Psoas muscle (tissue), 8 donors: ENCODE data around the gene DPEP2. TPM values are rescaled to one million over a fixed set of nuclear protein-coding genes. Genes with fewer than 3 reads are reported as not detected.

Experiments
- ATAC-seq, 4 donors: fragments of 200-7000 bp; cut with Tn5 transposase; one replicate each; pipeline ENCODE4 v1.9.1; 2020; ENCODE audit warnings: moderate library complexity in 3 of 4, mild to moderate bottlenecking in 2 of 4
- DNase-seq, 2 donors: peaks; one replicate each; pipeline ENCODE4 v3.0.0-alpha.2; 2020
- H3K27ac ChIP-seq: fragments of 200-600 bp; one replicate; pipeline ENCODE4 v1.8.0; 2022
- H3K27me3 ChIP-seq, 3 donors: fragments of 200-600 bp in 1 of 3; one replicate each; pipeline versions ENCODE4 v1.6.1 to v1.8.0; 2013 to 2022; ENCODE audit warnings: low read length in 2 of 3, mild to moderate bottlenecking in 2 of 3, moderate library complexity in 1 of 3; ENCODE audit not compliant: insufficient read depth in 3 of 3
- H3K36me3 ChIP-seq, 2 donors: fragments of 200-600 bp in 1 of 2; one replicate each; pipeline versions ENCODE4 v1.6.1 to v1.8.0; 2013 to 2022; ENCODE audit warnings: low read depth in 1 of 2, mild to moderate bottlenecking in 1 of 2, moderate library complexity in 1 of 2; ENCODE audit not compliant: insufficient read depth in 1 of 2
- H3K4me1 ChIP-seq: fragments of 200-600 bp; one replicate; pipeline ENCODE4 v1.8.0; 2022
- H3K4me3 ChIP-seq: fragments of 200-600 bp; one replicate; pipeline ENCODE4 v1.8.0; 2022; ENCODE audit warnings: mild to moderate bottlenecking
- H3K9me3 ChIP-seq: fragments of 200-600 bp; one replicate; pipeline ENCODE4 v1.8.0; 2022
- WGBS, 3 donors: extraction: QIAGEN DNeasy Blood & Tissue Kit; methylation state at CpG; one replicate each; pipeline versions ENCODE4 v1.1.6 to v1.1.7; 2013; 5-methylcytosine and 5-hydroxymethylcytosine counted together
- intact Hi-C, 2 donors: fragments of 100-400 bp; cut with DNase I; formaldehyde crosslinking; loops; one replicate each; pipeline versions ENCODE4 v1.11.0 to v1.14.2; 2022
- polyA plus RNA-seq, 3 donors: library from polyadenylated mRNA; stranded (reverse); fragments of 200-250 nt; gene quantifications; one replicate each; pipeline ENCODE4 v1.2.3, GENCODE V29; 2013
- total RNA-seq, 4 donors: library from RNA; stranded (reverse); fragmentation: NEBNext Ultra II Directional in 2 of 4; extraction: Animal tissue kit (Norgen Biotek cat#: 25700) in 2 of 4; gene quantifications; one replicate each; pipeline versions ENCODE4 v1.2.1 to v1.2.4, GENCODE V29; 2021 to 2023
- TF ChIP-seq, protein P1 (sequence below): fragments of 200-600 bp; IDR thresholded peaks from one replicate; pipeline ENCODE4 v1.8.0; 2022; ENCODE audit warnings: antibody characterized with exemption
- donor health status: healthy with polysubstance abuse.
- donor health status: DM: no; HTN: no; CAD: no; lungs with moderate emphysema.
- donor health status: Bipolar disorder and iron deficiency.
- donor health status: healthy.
- donor health status: DM: yes; HTN: yes; CAD: no.
- donor health status: DM: no; HTN: no; CAD: no.
- donor health status: DM: no; HTN: no; CAD: no.
- donor health status: DM: yes; HTN: yes; CAD: no.

The DPEP2 gene
- total and polyA plus RNA-seq, 7 donors, result 0.23 to 1.1 (median 0.28) TPM; not detected in 1

DNA sequence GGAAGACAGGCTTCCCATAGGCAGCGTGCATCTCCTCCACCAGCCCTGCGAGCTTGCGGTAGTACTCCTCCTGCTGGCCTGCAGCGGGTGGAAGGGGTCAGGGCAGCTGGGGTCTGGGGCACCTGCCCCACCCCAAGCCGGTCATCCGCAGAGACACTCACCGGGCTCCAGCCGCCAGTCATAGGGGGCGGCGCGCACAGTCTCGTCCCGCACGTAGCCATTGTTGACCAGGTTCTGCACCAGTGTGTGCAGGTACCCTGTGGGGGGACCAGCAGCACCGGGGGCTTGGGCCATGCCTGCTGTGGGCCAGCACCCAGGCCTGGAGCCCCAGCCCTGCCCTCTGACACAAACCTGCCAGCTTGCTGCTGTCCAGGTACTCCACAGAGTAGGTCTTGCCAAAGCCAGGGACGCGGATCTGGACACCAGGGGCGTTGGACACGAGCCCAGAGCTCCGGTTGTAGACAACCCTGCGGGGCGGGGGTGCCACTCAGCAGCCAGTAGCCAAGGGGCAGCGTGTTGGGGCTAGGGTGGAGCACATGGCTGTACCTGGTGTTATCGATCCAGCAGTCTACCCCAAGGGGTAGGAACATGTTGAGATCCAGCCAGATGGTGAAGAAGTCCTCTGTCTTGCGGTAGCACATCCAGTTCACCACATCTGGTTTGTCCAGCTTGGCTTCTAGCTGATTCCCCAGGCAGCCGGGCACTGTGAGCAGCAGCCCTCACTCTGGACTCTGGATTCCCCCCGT is 56.6 kb downstream of the DPEP2 start:
- Histone ChIP-seq H3K9me3 (no peaks in the 10 kb centered on the region), H3K27ac (no peak overlapping the region), H3K36me3 (peaks cover 9 to 84% of the 10 kb centered on the region in 2 donors), H3K27me3 (no peaks in the 10 kb centered on the region), H3K4me1 (peaks cover 9% of the 10 kb centered on the region), H3K4me3 (no peak overlapping the region)
- WGBS, 3 donors, result 75 to 83% (median 76%) methylated on average over 27 of the region's 27 CpGs
- DNase-seq, result peak in 1 of 2 donors; percentile 23
- intact Hi-C loops, result no loop called here
- TF ChIP-seq, protein P1, sequence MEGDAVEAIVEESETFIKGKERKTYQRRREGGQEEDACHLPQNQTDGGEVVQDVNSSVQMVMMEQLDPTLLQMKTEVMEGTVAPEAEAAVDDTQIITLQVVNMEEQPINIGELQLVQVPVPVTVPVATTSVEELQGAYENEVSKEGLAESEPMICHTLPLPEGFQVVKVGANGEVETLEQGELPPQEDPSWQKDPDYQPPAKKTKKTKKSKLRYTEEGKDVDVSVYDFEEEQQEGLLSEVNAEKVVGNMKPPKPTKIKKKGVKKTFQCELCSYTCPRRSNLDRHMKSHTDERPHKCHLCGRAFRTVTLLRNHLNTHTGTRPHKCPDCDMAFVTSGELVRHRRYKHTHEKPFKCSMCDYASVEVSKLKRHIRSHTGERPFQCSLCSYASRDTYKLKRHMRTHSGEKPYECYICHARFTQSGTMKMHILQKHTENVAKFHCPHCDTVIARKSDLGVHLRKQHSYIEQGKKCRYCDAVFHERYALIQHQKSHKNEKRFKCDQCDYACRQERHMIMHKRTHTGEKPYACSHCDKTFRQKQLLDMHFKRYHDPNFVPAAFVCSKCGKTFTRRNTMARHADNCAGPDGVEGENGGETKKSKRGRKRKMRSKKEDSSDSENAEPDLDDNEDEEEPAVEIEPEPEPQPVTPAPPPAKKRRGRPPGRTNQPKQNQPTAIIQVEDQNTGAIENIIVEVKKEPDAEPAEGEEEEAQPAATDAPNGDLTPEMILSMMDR, result no peak
- peak in 2 of 4 donors; percentile 1 for ATAC-seq

DNA sequence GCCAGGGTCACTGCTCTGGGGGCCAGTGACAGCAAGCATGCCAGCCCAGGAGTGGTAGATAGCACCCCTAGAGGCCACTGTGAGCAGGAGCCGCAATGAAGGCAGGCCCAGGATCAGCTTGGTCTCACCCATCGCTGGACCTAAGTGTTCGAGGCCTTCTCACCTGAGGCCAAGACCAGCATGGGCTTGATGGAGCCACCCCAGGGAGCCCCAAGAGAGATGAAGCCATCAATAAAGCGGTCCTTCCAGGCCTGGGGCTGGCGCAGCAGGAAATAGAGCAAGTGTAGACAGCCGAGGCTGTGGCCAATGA is 57.1 kb downstream of the DPEP2 start:
- no peak overlapping the region for H3K27ac ChIP-seq
- ATAC-seq, result peak; percentile 29 to 63 (median 47)
- DNase-seq, result peak in 1 of 2 donors; percentile 27
- no peaks in the 10 kb centered on the region for H3K27me3 ChIP-seq
- peaks cover 14% of the 10 kb centered on the region for H3K4me1 ChIP-seq
- intact Hi-C loops, result no loop called here
- TF ChIP-seq, protein P1, result peak; percentile 53
- WGBS, 3 donors, result 72 to 84% (median 81%) methylated on average over 6 of the region's 6 CpGs
- peaks cover 6 to 79% of the 10 kb centered on the region in 2 donors for H3K36me3 ChIP-seq
- no peak overlapping the region for H3K4me3 ChIP-seq
- H3K9me3 ChIP-seq, result no peaks in the 10 kb centered on the region

DNA sequence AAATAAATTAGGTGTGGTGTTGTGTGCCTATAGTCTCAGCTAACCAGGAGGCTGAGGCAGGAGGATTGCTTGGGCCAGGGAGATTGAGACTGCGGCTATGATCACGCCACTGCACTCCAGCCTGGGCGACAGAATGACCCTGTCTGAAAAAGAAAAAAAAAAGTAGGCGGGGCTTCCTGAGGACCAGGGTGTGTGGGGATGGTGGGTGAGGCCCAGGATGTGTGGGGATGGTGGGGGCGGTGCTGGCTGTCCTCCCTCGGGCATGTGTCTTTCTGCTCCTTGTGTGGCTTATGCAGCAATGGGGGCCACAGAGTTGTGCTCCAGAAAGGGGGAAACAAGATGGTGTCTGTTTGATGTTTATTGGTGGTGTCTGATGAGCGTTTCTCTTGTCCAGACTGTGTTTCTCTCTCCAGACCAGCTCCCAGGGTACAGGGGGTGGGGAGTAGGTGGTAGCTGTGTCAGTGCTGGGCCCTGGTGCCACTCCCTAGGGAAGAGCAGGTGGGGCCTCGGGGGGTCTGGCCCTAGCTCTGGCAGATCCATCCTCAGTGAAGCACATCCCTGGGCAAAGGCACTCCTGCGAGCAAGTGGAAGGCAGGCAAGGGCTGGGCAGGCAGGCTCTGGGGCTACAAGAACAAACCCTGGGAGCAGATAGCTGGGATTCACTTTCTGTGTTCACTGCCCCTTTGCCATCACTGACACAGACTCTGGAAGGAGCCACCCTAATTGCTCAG is 57.6 kb downstream of the DPEP2 start:
- H3K4me3 ChIP-seq, result no peak overlapping the region
- no peaks in the 10 kb centered on the region for H3K9me3 ChIP-seq
- H3K27ac ChIP-seq, result no peak overlapping the region
- H3K4me1 ChIP-seq, result peaks cover 19% of the 10 kb centered on the region
- TF ChIP-seq, protein P1, result no peak
- H3K27me3 ChIP-seq, result no peaks in the 10 kb centered on the region
- ATAC-seq (no peak), DNase-seq (peak in 1 of 2 donors; percentile 12)
- WGBS, 3 donors, result 77 to 80% (median 79%) methylated on average over 9 of the region's 9 CpGs
- H3K36me3 ChIP-seq, result peaks cover 1 to 74% of the 10 kb centered on the region in 2 donors
- intact Hi-C loops, result no loop called here

DNA sequence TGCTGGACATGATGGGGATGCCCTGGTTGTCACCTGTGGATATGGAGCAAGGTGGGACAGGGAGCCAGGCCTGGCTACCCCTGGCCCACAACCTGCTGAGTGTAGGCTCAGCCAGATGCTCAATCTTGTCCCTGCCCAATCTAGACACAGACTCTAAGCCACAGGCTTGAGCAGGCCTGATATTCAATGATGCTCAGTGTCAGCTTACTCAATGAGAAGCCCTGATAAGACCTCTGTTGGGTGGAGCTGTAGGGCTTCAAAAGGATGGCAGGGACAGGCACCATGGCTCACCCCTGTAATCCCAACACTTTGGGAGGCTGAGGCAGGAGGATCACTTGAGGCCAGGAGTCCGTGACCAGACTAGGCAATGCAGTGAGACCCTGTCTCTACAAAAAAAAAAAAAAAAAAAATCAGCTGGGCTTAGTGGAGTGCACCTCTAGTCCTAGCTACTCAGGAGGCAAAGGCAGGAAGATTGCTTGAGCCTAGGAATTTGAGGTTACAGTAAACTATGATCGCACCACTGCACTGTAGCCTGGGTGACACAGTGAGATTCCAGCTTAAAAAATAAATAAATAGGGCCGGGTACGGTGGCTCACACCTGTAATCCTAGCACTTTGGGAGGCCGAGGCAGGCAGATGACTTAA is 58.7 kb downstream of the DPEP2 start:
- TF ChIP-seq, protein P1, result no peak
- peak overlapping the region; percentile 13 for H3K27ac ChIP-seq
- no peak for ATAC-seq
- DNase-seq, result no peak
- intact Hi-C loops, result no loop called here
- H3K4me1 ChIP-seq, result peaks cover 19% of the 10 kb centered on the region
- H3K4me3 ChIP-seq, result no peak overlapping the region
- H3K36me3 ChIP-seq, result peaks cover 0 to 63% of the 10 kb centered on the region in 2 donors
- H3K27me3 ChIP-seq, result no peaks in the 10 kb centered on the region
- WGBS, 3 donors, result 72 to 97% (median 80%) methylated on average over 5 of the region's 5 CpGs
- no peaks in the 10 kb centered on the region for H3K9me3 ChIP-seq
